ENCODE data around the gene DLG2. TPM values are rescaled to one million over a fixed set of nuclear protein-coding genes. Genes with fewer than 3 reads are reported as not detected.

DLG2 gene
- polyA plus RNA-seq, 3 donors = 0.24 to 0.39 TPM; not detected in 1

GRCh38 chr11:84837402-84838069 is 789.6 kb downstream of the DLG2 start:
- Histone ChIP-seq H3K9me3 (replicated peaks in 1 of 2; ENCODE audit: control insufficient read depth in 1 of 2, insufficient read depth in 1 of 2, low read length in 2 of 2) (no peaks in the 10 kb centered on the region), H3K27me3 (ENCODE audit: control insufficient read depth in 2 of 2, insufficient read depth in 2 of 2, low read length in 2 of 2) (no peaks in the 10 kb centered on the region), H3K4me1 (ENCODE audit: control insufficient read depth in 1 of 2, insufficient read depth in 2 of 2, low read length in 2 of 2) (no peaks in the 10 kb centered on the region), H2AFZ (ENCODE audit: insufficient read depth, low read depth, low read length, poor library complexity, severe bottlenecking) (no peak overlapping the region), H3K4me2 (replicated peaks; ENCODE audit: extremely low read depth, low read length, poor library complexity, severe bottlenecking) (no peak overlapping the region), H3K4me3 (replicated peaks in 1 of 3; ENCODE audit: low read depth in 2 of 3, low read length in 3 of 3) (no peak overlapping the region), H3K79me2 (ENCODE audit: insufficient read depth, low read length) (no peaks in the 10 kb centered on the region), H3K27ac (ENCODE audit: low read depth in 1 of 2, low read length in 2 of 2) (no peak overlapping the region), H3K36me3 (replicated peaks in 1 of 2; ENCODE audit: control insufficient read depth in 1 of 2, insufficient read depth in 2 of 2, low read length in 2 of 2) (no peaks in the 10 kb centered on the region), H4K20me1 (ENCODE audit: insufficient read depth, low read length) (no peaks in the 10 kb centered on the region), H3K9ac (ENCODE audit: insufficient read depth, low read length, poor library complexity, severe bottlenecking) (no peak overlapping the region)
- DNase-seq = no peak
- H3K36me3 Mint-ChIP-seq = no peaks in the 10 kb centered on the region
- H3K27me3 Mint-ChIP-seq (ENCODE audit: low read depth in 3 of 3) = peaks cover 0 to 3% (median 0%) of the 10 kb centered on the region in 3 donors
- H3K9me3 Mint-ChIP-seq = peaks cover 0 to 7% (median 0%) of the 10 kb centered on the region in 7 donors
- TF ChIP-seq CTCF (IDR thresholded peaks at IDR 0.05) = no peak
- H3K27ac Mint-ChIP-seq = no peak overlapping the region
- WGBS (ENCODE audit: insufficient coverage) = 100% methylated on average over 1 of the region's 3 CpGs
- no peaks in the 10 kb centered on the region for H3K4me1 Mint-ChIP-seq
- intact Hi-C loops (cut with micrococcal nuclease) = no loop called here
- no peak overlapping the region for H3K4me3 Mint-ChIP-seq

DNA sequence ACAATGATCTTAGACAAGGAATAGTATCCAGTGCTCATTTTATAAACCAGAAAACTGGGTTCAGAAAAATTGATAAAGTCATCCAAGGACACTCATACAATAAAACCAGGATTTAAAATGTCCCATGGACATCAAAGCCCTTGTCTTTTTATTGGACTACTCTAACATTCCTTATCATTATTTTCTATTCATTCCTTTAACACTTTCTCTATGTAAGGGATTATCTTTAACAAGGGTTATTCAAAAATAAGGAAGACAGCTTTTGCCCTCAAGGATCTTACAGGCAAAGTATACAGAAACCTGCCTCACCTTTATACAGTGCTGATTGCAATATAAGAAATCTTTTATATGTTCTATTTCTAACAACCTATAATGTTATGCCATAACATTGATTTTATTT is 790.8 kb downstream of the DLG2 start:
- Histone ChIP-seq H3K4me2 (replicated peaks; ENCODE audit: extremely low read depth, low read length, poor library complexity, severe bottlenecking) (no peak overlapping the region), H3K27me3 (ENCODE audit: control insufficient read depth in 2 of 2, insufficient read depth in 2 of 2, low read length in 2 of 2) (no peaks in the 10 kb centered on the region), H3K4me1 (ENCODE audit: control insufficient read depth in 1 of 2, insufficient read depth in 2 of 2, low read length in 2 of 2) (no peaks in the 10 kb centered on the region), H3K27ac (ENCODE audit: low read depth in 1 of 2, low read length in 2 of 2) (no peak overlapping the region), H3K9me3 (replicated peaks in 1 of 2; ENCODE audit: control insufficient read depth in 1 of 2, insufficient read depth in 1 of 2, low read length in 2 of 2) (no peaks in the 10 kb centered on the region), H3K9ac (ENCODE audit: insufficient read depth, low read length, poor library complexity, severe bottlenecking) (no peak overlapping the region), H3K36me3 (replicated peaks in 1 of 2; ENCODE audit: control insufficient read depth in 1 of 2, insufficient read depth in 2 of 2, low read length in 2 of 2) (no peaks in the 10 kb centered on the region), H3K79me2 (ENCODE audit: insufficient read depth, low read length) (no peaks in the 10 kb centered on the region), H3K4me3 (replicated peaks in 1 of 3; ENCODE audit: low read depth in 2 of 3, low read length in 3 of 3) (no peak overlapping the region), H2AFZ (ENCODE audit: insufficient read depth, low read depth, low read length, poor library complexity, severe bottlenecking) (no peak overlapping the region), H4K20me1 (ENCODE audit: insufficient read depth, low read length) (no peaks in the 10 kb centered on the region)
- Mint-ChIP-seq H3K4me3 (no peak overlapping the region), H3K9me3 (peaks cover 0 to 7% (median 0%) of the 10 kb centered on the region in 7 donors), H3K27me3 (ENCODE audit: low read depth in 3 of 3) (peaks cover 0 to 3% (median 2%) of the 10 kb centered on the region in 3 donors), H3K4me1 (no peaks in the 10 kb centered on the region), H3K27ac (no peak overlapping the region), H3K36me3 (no peaks in the 10 kb centered on the region)
- TF ChIP-seq CTCF (IDR thresholded peaks at IDR 0.05) = no peak
- intact Hi-C loops (cut with micrococcal nuclease) = no loop called here
- no peak for DNase-seq

Data from CD14-positive monocyte (primary cell).